A549 (cell line): ENCODE data around the gene MAP6. TPM values are rescaled to one million over a fixed set of nuclear protein-coding genes. Genes with fewer than 3 reads are reported as not detected.

ENCODE experiments used
- ATAC-seq, 2 experiments: fragments of 200-7000 bp in 1 of 2; fragments of >200 bp in 1 of 2; cut with Nextera tagmentation in 1 of 2; cut with Tn5 transposase in 1 of 2; 3 replicates each; pipeline versions ENCODE4 v1.8.0 to v1.9.1; 2018 to 2020; ENCODE audit warnings: mild to moderate bottlenecking in 1 of 2, moderate library complexity in 1 of 2
- CTCF ChIA-PET: fragments of 300-600 bp; sonication (Branson Sonifier 250); formaldehyde crosslinking; extraction: SDS; loops from one replicate; lab custom pipeline; 2021; ENCODE audit warnings: antibody characterized with exemption, inconsistent platforms; lab: Yijun Ruan, JAX
- POLR2A ChIA-PET: fragments of 350-600 bp; formaldehyde crosslinking; extraction: SDS; loops from one replicate; lab custom pipeline; 2021; ENCODE audit warnings: antibody characterized with exemption, inconsistent platforms; lab: Yijun Ruan, JAX
- DNase-seq, 2 experiments: peaks; one replicate each; pipeline versions ENCODE4 v3.0.0 to v3.0.0-alpha.2; 2011 to 2016; ENCODE audit warnings: low read depth in 1 of 2, low spot score in 1 of 2
- FAIRE-seq: peaks from 2 replicates; lab custom pipeline; 2011; peaks lifted over from hg19 to GRCh38; lab: Jason Lieb, UNC
- H3K27ac ChIP-seq, 2 experiments: fragments of >200 bp; sonication (Bioruptor Twin); formaldehyde crosslinking; 3 replicates each; pipeline ENCODE4 v1.5.1; 2016 to 2017
- H3K4me1 ChIP-seq: fragments of >200 bp; sonication (Bioruptor Twin); formaldehyde crosslinking; 3 replicates; pipeline ENCODE4 v1.6.1; 2016
- H3K4me2 ChIP-seq: fragments of >200 bp; sonication (Bioruptor Twin); formaldehyde crosslinking; 3 replicates; pipeline ENCODE4 v1.6.1; 2016
- H3K4me3 ChIP-seq: fragments of >200 bp; sonication (Bioruptor Twin); formaldehyde crosslinking; 3 replicates; pipeline ENCODE4 v1.5.1; 2016
- H3K9me3 ChIP-seq: fragments of >200 bp; sonication (Bioruptor Twin); formaldehyde crosslinking; 3 replicates; pipeline ENCODE4 v1.6.1; 2016
- CHD2 ChIP-seq: fragments of 150-350 bp; IDR thresholded peaks from 2 replicates; pipeline ENCODE4 v1.6.1; 2014; ENCODE audit warnings: low read length; ENCODE audit not compliant: partially characterized antibody
- CHD4 ChIP-seq: fragments of 200-600 bp; sonication (generic); IDR thresholded peaks from 2 replicates; pipeline ENCODE4 v1.6.1; 2016; ENCODE audit warnings: antibody characterized with exemption, mild to moderate bottlenecking, borderline replicate concordance
- E2F6 ChIP-seq: IDR thresholded peaks from 2 replicates; pipeline ENCODE4 v1.6.1; 2012; ENCODE audit warnings: low read depth, borderline replicate concordance
- EHF ChIP-seq: fragments of 250-450 bp; sonication (Bioruptor Pico); IDR thresholded peaks from 2 replicates; pipeline ENCODE4 v1.5.0; 2020; ENCODE audit warnings: mild to moderate bottlenecking
- FOSB ChIP-seq: fragments of 250-450 bp; sonication (Bioruptor Pico); IDR thresholded peaks from 2 replicates; pipeline ENCODE4 v1.5.0; 2020; ENCODE audit warnings: mild to moderate bottlenecking, moderate library complexity
- HEYL ChIP-seq: fragments of 250-450 bp; sonication (Bioruptor Pico); IDR thresholded peaks from 2 replicates; pipeline ENCODE4 v1.8.0; 2021; ENCODE audit warnings: mild to moderate bottlenecking, moderate library complexity
- KDM1A ChIP-seq: fragments of 200-600 bp; sonication (generic); IDR thresholded peaks from 2 replicates; pipeline ENCODE4 v1.6.1; 2016; ENCODE audit warnings: low read depth, mild to moderate bottlenecking
- KDM5A ChIP-seq: fragments of 200-600 bp; sonication (generic); IDR thresholded peaks from 2 replicates; pipeline ENCODE4 v1.6.1; 2016; ENCODE audit warnings: antibody characterized with exemption, mild to moderate bottlenecking
- NFE2L2 ChIP-seq: fragments of 150-350 bp; conservative IDR thresholded peaks from 2 replicates; pipeline ENCODE4 v1.6.1; 2014; ENCODE audit warnings: low read length
- NPAS2 ChIP-seq: fragments of 250-450 bp; sonication (Bioruptor Pico); IDR thresholded peaks from 2 replicates; pipeline ENCODE4 v1.8.0; 2022; ENCODE audit warnings: mild to moderate bottlenecking, moderate library complexity, borderline replicate concordance
- NR3C1 ChIP-seq: fragments of >200 bp; sonication (Bioruptor Twin); formaldehyde crosslinking; IDR thresholded peaks from 3 replicates; pipeline ENCODE4 v1.6.1; 2017
- PHF8 ChIP-seq: fragments of 200-600 bp; sonication (generic); IDR thresholded peaks from 2 replicates; pipeline ENCODE4 v1.6.1; 2016; ENCODE audit warnings: low read depth, mild to moderate bottlenecking, antibody characterized with exemption, moderate library complexity, borderline replicate concordance
- RARB ChIP-seq: fragments of 250-450 bp; sonication (Bioruptor Pico); IDR thresholded peaks from 2 replicates; pipeline ENCODE4 v1.8.0; 2021; ENCODE audit warnings: mild to moderate bottlenecking, moderate library complexity
- RFX5 ChIP-seq: fragments of 450-650 bp; IDR thresholded peaks from 2 replicates; pipeline ENCODE4 v1.7.1; 2014; ENCODE audit warnings: antibody characterized with exemption, mild to moderate bottlenecking, moderate library complexity
- RNF2 ChIP-seq: fragments of 200-600 bp; sonication (generic); IDR thresholded peaks from 2 replicates; pipeline ENCODE4 v1.6.1; 2016; ENCODE audit warnings: low read depth, mild to moderate bottlenecking, antibody characterized with exemption, moderate library complexity, borderline replicate concordance
- SMC3 ChIP-seq: fragments of >200 bp; sonication (Bioruptor Twin); formaldehyde crosslinking; IDR thresholded peaks from 3 replicates; pipeline ENCODE4 v1.6.1; 2018; ENCODE audit warnings: inconsistent platforms
- TFCP2L1 ChIP-seq: fragments of 250-450 bp; sonication (Bioruptor Pico); IDR thresholded peaks from 2 replicates; pipeline ENCODE4 v1.5.0; 2021; ENCODE audit warnings: mild to moderate bottlenecking
- ZFP36 ChIP-seq: fragments of 450-650 bp; IDR thresholded peaks from 2 replicates; pipeline ENCODE4 v1.6.1; 2014; ENCODE audit warnings: borderline replicate concordance; ENCODE audit not compliant: partially characterized antibody
- ZNF302 ChIP-seq: fragments of 250-450 bp; sonication (Bioruptor Pico); IDR thresholded peaks from 2 replicates; pipeline ENCODE4 v1.9.0; 2021; ENCODE audit warnings: inconsistent platforms, mild to moderate bottlenecking, moderate library complexity
- ZSCAN20 ChIP-seq: fragments of 250-450 bp; sonication (Bioruptor Pico); IDR thresholded peaks from 2 replicates; pipeline ENCODE4 v1.8.0; 2022; ENCODE audit warnings: mild to moderate bottlenecking, moderate library complexity
- WGBS: methylation state at CpG from one replicate; pipeline ENCODE4 v1.1.6; 2017; ENCODE audit errors: missing lambda C conversion rate; 5-methylcytosine and 5-hydroxymethylcytosine counted together
- polyA plus RNA-seq, 4 experiments: library from polyadenylated mRNA; depleted of rRNA in 3 of 4; stranded (reverse); fragments of >200 nt; fragmentation: RNase III in 1 of 4; extraction: RNeasy Plus Mini Kit Qiagen cat#74134 plus additional on column Dnase treatment in 1 of 4; gene quantifications; 2 replicates in 3 of 4; 3 replicates in 1 of 4; pipeline ENCODE4 v1.2.3, GENCODE V29; 2011 to 2017
- TF ChIP-seq, protein P1 (sequence below): fragments of 150-350 bp; IDR thresholded peaks from 2 replicates; pipeline ENCODE4 v1.6.1; 2014; ENCODE audit warnings: low read depth, mild to moderate bottlenecking, low read length
- TF ChIP-seq, protein P2 (sequence below): IDR thresholded peaks from 2 replicates; pipeline ENCODE4 v1.6.1; 2012
- TF ChIP-seq, protein P3 (sequence below): fragments of 200-600 bp; sonication (generic); IDR thresholded peaks from 2 replicates; pipeline ENCODE4 v1.6.1; 2016; ENCODE audit warnings: antibody characterized with exemption, mild to moderate bottlenecking, moderate library complexity
- TF ChIP-seq, protein P4 (sequence below): fragments of 250-450 bp; sonication (Bioruptor Pico); IDR thresholded peaks from 2 replicates; pipeline ENCODE4 v1.5.0; 2021; ENCODE audit warnings: mild to moderate bottlenecking, moderate library complexity, borderline replicate concordance

MAP6 gene
- polyA plus RNA-seq, 2 of the 4 experiments (the other 2 are of a cell fraction) = 1.1 to 2.1 TPM

DNA sequence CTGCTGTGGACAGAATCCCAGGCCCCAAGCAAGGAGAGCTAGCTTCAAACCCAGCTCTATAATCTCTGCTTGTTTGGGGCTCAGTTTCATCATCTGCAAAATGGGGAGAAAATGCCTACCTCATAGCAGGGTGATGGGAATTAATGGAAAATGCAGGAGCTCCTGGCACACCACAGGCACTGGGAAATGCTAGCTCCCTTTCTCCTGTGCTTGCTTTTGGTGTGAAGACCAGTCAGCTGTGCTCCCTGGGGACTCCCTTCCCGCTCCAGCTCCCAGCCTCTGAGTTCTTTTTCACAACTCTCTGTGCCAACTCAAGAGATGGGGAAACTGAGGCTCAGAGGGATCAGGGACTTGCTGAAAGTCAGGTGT, 115.0 kb downstream of the MAP6 start:
- ATAC-seq (no peak), FAIRE-seq (no peak), DNase-seq (no peak)
- TF ChIP-seq E2F6 (no peak), NPAS2 (CRISPR knock-in tag) (no peak), ZFP36 (no peak), PHF8 (no peak), NFE2L2 (no peak)
- TF ChIP-seq, protein P1, sequence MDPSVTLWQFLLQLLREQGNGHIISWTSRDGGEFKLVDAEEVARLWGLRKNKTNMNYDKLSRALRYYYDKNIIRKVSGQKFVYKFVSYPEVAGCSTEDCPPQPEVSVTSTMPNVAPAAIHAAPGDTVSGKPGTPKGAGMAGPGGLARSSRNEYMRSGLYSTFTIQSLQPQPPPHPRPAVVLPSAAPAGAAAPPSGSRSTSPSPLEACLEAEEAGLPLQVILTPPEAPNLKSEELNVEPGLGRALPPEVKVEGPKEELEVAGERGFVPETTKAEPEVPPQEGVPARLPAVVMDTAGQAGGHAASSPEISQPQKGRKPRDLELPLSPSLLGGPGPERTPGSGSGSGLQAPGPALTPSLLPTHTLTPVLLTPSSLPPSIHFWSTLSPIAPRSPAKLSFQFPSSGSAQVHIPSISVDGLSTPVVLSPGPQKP = no peak
- POLR2A ChIA-PET = interaction anchor here (1.9 kb wide), 1 partner anchor 9 kb away, joined by 11 read pairs; the partner anchor contains the start of gene SERPINH1
- no peak overlapping the region for H3K4me3 ChIP-seq
- no peaks in the 10 kb centered on the region for H3K9me3 ChIP-seq
- H3K27ac ChIP-seq = peak overlapping the region in 1 of 2 experiments; percentile 78; a peak in 3 of 6 replicates
- H3K4me2 ChIP-seq = peak overlapping the region; percentile 2; the same call in 2 of the 3 replicates
- peaks cover 22% of the 10 kb centered on the region for H3K4me1 ChIP-seq
- CTCF ChIA-PET = interaction anchor here (0.9 to 17.9 kb wide), 8 partner anchors 9 to 315 kb away, joined by 3 to 137 read pairs (median 5); no protein-coding TSS in a partner anchor
- 92% methylated on average over 1 of the region's 1 CpG for WGBS

- DNase-seq (no peak), ATAC-seq (peak; percentile 52 to 66; a peak in 4 of 6 replicates), FAIRE-seq (no peak)
- no peaks in the 10 kb centered on the region for H3K9me3 ChIP-seq
- TF ChIP-seq KDM5A = no peak
- TF ChIP-seq CHD4 = no peak
- TF ChIP-seq RNF2 = no peak
- no peak for TF ChIP-seq EHF (CRISPR knock-in tag)
- no peak for TF ChIP-seq KDM1A
- TF ChIP-seq, protein P2, sequence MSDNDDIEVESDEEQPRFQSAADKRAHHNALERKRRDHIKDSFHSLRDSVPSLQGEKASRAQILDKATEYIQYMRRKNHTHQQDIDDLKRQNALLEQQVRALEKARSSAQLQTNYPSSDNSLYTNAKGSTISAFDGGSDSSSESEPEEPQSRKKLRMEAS = no peak
- TF ChIP-seq NR3C1 = no peak
- no peak for TF ChIP-seq ZNF302 (CRISPR knock-in tag)
- no peak for TF ChIP-seq CHD2
- TF ChIP-seq E2F6 = no peak
- TF ChIP-seq FOSB = no peak
- no peak for TF ChIP-seq RARB
- ChIA-PET CTCF (interaction anchor here (0.9 to 17.9 kb wide), 8 partner anchors 8 to 315 kb away, joined by 3 to 137 read pairs (median 4); no protein-coding TSS in a partner anchor), POLR2A (interaction anchor here (1.9 kb wide), 1 partner anchor 9 kb away, joined by 11 read pairs; the partner anchor contains the start of gene SERPINH1)
- H3K27ac ChIP-seq = no peak overlapping the region
- H3K4me3 ChIP-seq = no peak overlapping the region
- H3K4me2 ChIP-seq = no peak overlapping the region
- 79% methylated on average over 5 of the region's 6 CpGs for WGBS
- peaks cover 15% of the 10 kb centered on the region for H3K4me1 ChIP-seq
Observed at GRCh38 chr11:75553182-75553581, 115.7 kb downstream of the MAP6 start.

GRCh38 chr11:75549370-75549958, 119.4 kb downstream of the MAP6 start:
- CTCF ChIA-PET = interaction anchor here (0.6 to 2.6 kb wide), 13 partner anchors 9 to 779 kb away, joined by 3 to 10 read pairs (median 5); partner anchors contain the start of gene SERPINH1
- Histone ChIP-seq H3K27ac (no peak overlapping the region), H3K4me2 (no peak overlapping the region), H3K4me3 (no peak overlapping the region), H3K4me1 (peaks cover 6% of the 10 kb centered on the region; the same call in 2 of the 3 replicates), H3K9me3 (no peaks in the 10 kb centered on the region)
- POLR2A ChIA-PET = no interaction called here
- FAIRE-seq = no peak
- DNase-seq = no peak
- no peak for ATAC-seq
- 93% methylated on average over 5 of the region's 5 CpGs for WGBS
- no peak for TF ChIP-seq RNF2
- TF ChIP-seq, protein P3, sequence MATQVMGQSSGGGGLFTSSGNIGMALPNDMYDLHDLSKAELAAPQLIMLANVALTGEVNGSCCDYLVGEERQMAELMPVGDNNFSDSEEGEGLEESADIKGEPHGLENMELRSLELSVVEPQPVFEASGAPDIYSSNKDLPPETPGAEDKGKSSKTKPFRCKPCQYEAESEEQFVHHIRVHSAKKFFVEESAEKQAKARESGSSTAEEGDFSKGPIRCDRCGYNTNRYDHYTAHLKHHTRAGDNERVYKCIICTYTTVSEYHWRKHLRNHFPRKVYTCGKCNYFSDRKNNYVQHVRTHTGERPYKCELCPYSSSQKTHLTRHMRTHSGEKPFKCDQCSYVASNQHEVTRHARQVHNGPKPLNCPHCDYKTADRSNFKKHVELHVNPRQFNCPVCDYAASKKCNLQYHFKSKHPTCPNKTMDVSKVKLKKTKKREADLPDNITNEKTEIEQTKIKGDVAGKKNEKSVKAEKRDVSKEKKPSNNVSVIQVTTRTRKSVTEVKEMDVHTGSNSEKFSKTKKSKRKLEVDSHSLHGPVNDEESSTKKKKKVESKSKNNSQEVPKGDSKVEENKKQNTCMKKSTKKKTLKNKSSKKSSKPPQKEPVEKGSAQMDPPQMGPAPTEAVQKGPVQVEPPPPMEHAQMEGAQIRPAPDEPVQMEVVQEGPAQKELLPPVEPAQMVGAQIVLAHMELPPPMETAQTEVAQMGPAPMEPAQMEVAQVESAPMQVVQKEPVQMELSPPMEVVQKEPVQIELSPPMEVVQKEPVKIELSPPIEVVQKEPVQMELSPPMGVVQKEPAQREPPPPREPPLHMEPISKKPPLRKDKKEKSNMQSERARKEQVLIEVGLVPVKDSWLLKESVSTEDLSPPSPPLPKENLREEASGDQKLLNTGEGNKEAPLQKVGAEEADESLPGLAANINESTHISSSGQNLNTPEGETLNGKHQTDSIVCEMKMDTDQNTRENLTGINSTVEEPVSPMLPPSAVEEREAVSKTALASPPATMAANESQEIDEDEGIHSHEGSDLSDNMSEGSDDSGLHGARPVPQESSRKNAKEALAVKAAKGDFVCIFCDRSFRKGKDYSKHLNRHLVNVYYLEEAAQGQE = no peak
- no peak for TF ChIP-seq SMC3
- TF ChIP-seq KDM1A = no peak
- no peak for TF ChIP-seq RFX5
- TF ChIP-seq, protein P4, sequence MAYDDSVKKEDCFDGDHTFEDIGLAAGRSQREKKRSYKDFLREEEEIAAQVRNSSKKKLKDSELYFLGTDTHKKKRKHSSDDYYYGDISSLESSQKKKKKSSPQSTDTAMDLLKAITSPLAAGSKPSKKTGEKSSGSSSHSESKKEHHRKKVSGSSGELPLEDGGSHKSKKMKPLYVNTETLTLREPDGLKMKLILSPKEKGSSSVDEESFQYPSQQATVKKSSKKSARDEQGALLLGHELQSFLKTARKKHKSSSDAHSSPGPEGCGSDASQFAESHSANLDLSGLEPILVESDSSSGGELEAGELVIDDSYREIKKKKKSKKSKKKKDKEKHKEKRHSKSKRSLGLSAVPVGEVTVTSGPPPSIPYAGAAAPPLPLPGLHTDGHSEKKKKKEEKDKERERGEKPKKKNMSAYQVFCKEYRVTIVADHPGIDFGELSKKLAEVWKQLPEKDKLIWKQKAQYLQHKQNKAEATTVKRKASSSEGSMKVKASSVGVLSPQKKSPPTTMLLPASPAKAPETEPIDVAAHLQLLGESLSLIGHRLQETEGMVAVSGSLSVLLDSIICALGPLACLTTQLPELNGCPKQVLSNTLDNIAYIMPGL = no peak
- no peak for TF ChIP-seq ZSCAN20
- TF ChIP-seq ZFP36 = no peak
- no peak for TF ChIP-seq RARB
- no peak for TF ChIP-seq HEYL
- TF ChIP-seq FOSB = no peak
- no peak for TF ChIP-seq TFCP2L1
